Endodermal cell (in vitro differentiated cells): ENCODE results near the gene MPST. TPM values are rescaled to one million over a fixed set of nuclear protein-coding genes. Genes with fewer than 3 reads are reported as not detected.

Experiments
- DNase-seq: peaks from one replicate; pipeline ENCODE4 v3.0.0-alpha.2; 2017
- H3K27ac ChIP-seq: 2 replicates; pipeline ENCODE4 v1.5.1; 2013; ENCODE audit warnings: mild to moderate bottlenecking, low read depth, low read length, moderate library complexity
- H3K27me3 ChIP-seq: 2 replicates; pipeline ENCODE4 v1.6.1; 2013; ENCODE audit warnings: mild to moderate bottlenecking, low read length, moderate library complexity; ENCODE audit not compliant: insufficient read depth, control insufficient read depth, poor library complexity, severe bottlenecking
- H3K36me3 ChIP-seq: 2 replicates; pipeline ENCODE4 v1.7.0; 2013; ENCODE audit warnings: mild to moderate bottlenecking, low read length, moderate library complexity; ENCODE audit not compliant: control insufficient read depth, insufficient read depth
- H3K4me1 ChIP-seq: one replicate; pipeline ENCODE4 v1.7.0; 2013; ENCODE audit warnings: low read length; ENCODE audit not compliant: control insufficient read depth, insufficient read depth
- H3K4me3 ChIP-seq: 2 replicates; pipeline ENCODE4 v1.5.1; 2013; ENCODE audit warnings: mild to moderate bottlenecking, low read length, moderate library complexity
- H3K9ac ChIP-seq: 2 replicates; pipeline ENCODE4 v1.6.1; 2013; ENCODE audit warnings: mild to moderate bottlenecking, low read length, moderate library complexity; ENCODE audit not compliant: poor library complexity, severe bottlenecking; ENCODE audit errors: extremely low read depth
- H3K9me3 ChIP-seq: 2 replicates; pipeline ENCODE4 v1.6.1; 2013; ENCODE audit warnings: mild to moderate bottlenecking, low read length, moderate library complexity; ENCODE audit not compliant: control insufficient read depth
- H3K27ac Mint-ChIP-seq: 2 replicates; pipeline ENCODE4 v1.8.0; 2020; ENCODE audit warnings: mixed read lengths
- H3K27me3 Mint-ChIP-seq: 2 replicates; pipeline ENCODE4 v1.8.0; 2021; ENCODE audit warnings: mild to moderate bottlenecking, mixed read lengths; ENCODE audit not compliant: insufficient read depth
- H3K36me3 Mint-ChIP-seq: 2 replicates; pipeline ENCODE4 v1.8.0; 2020; ENCODE audit warnings: low read depth, mixed read lengths
- H3K4me1 Mint-ChIP-seq: 2 replicates; pipeline ENCODE4 v1.8.0; 2020; ENCODE audit warnings: mixed read lengths
- H3K4me3 Mint-ChIP-seq: 2 replicates; pipeline ENCODE4 v1.8.0; 2020; ENCODE audit warnings: mild to moderate bottlenecking, moderate library complexity, mixed read lengths
- H3K9me3 Mint-ChIP-seq: 2 replicates; pipeline ENCODE4 v1.8.0; 2020; ENCODE audit warnings: mild to moderate bottlenecking, mixed read lengths
- WGBS, 2 experiments: methylation state at CpG; one replicate each; pipeline versions ENCODE4 v1.1.5 to v1.1.7; 2013; ENCODE audit warnings: missing lambda C conversion rate in 2 of 2, mixed read lengths in 1 of 2; ENCODE audit not compliant: insufficient coverage in 1 of 2, insufficient read length in 1 of 2; 5-methylcytosine and 5-hydroxymethylcytosine counted together
- total RNA-seq, 2 donors: library from RNA; stranded (reverse); fragmentation: NEBNext Ultra II Directional in 1 of 2; extraction: Animal tissue kit (Norgen Biotek cat#: 25700) in 1 of 2; gene quantifications; 2 replicates in 1 of 2; 3 replicates in 1 of 2; pipeline ENCODE4 v1.2.1, GENCODE V29; 2021
- TF ChIP-seq, protein P1 (sequence below): fragments of 200-600 bp; sonication (generic); conservative IDR thresholded peaks from 2 replicates; pipeline ENCODE4 v1.5.0; 2021; ENCODE audit warnings: antibody characterized with exemption, mild to moderate bottlenecking

The MPST gene
- total RNA-seq, 2 donors from 2014 or later = 71.7 to 74.6 TPM

DNA sequence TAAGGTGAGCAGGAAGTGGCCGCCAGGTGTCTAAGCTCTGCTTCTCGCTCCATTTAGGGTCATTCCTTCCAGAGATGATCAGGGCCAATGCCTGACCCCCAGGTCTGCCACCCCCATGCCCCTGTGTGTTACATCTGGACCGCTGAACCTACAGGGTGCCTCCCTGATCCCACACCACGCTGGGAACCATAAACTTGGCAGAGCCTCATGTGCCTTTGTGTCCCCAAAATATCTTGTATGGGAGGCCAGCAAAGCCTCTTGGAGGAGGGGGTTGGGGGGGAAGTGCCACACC, 4.0 kb upstream of the MPST start:
- H3K4me3 Mint-ChIP-seq = no peak overlapping the region
- TF ChIP-seq, protein P1, sequence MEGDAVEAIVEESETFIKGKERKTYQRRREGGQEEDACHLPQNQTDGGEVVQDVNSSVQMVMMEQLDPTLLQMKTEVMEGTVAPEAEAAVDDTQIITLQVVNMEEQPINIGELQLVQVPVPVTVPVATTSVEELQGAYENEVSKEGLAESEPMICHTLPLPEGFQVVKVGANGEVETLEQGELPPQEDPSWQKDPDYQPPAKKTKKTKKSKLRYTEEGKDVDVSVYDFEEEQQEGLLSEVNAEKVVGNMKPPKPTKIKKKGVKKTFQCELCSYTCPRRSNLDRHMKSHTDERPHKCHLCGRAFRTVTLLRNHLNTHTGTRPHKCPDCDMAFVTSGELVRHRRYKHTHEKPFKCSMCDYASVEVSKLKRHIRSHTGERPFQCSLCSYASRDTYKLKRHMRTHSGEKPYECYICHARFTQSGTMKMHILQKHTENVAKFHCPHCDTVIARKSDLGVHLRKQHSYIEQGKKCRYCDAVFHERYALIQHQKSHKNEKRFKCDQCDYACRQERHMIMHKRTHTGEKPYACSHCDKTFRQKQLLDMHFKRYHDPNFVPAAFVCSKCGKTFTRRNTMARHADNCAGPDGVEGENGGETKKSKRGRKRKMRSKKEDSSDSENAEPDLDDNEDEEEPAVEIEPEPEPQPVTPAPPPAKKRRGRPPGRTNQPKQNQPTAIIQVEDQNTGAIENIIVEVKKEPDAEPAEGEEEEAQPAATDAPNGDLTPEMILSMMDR = peak; percentile 40
- Histone ChIP-seq H3K36me3 (peaks cover 18% of the 10 kb centered on the region), H3K27ac (no peak overlapping the region), H3K9me3 (no peaks in the 10 kb centered on the region), H3K27me3 (no peaks in the 10 kb centered on the region), H3K4me1 (peaks cover 11% of the 10 kb centered on the region), H3K9ac (no peak overlapping the region), H3K4me3 (no peak overlapping the region)
- peaks cover 15% of the 10 kb centered on the region for H3K4me1 Mint-ChIP-seq
- 91 to 96% methylated on average over 3 to 4 of the region's 4 CpGs for WGBS, 2 experiments
- H3K27me3 Mint-ChIP-seq = peaks cover 3% of the 10 kb centered on the region
- H3K9me3 Mint-ChIP-seq = no peaks in the 10 kb centered on the region
- DNase-seq = no peak
- H3K27ac Mint-ChIP-seq = no peak overlapping the region
- H3K36me3 Mint-ChIP-seq = peaks cover 17% of the 10 kb centered on the region

DNA sequence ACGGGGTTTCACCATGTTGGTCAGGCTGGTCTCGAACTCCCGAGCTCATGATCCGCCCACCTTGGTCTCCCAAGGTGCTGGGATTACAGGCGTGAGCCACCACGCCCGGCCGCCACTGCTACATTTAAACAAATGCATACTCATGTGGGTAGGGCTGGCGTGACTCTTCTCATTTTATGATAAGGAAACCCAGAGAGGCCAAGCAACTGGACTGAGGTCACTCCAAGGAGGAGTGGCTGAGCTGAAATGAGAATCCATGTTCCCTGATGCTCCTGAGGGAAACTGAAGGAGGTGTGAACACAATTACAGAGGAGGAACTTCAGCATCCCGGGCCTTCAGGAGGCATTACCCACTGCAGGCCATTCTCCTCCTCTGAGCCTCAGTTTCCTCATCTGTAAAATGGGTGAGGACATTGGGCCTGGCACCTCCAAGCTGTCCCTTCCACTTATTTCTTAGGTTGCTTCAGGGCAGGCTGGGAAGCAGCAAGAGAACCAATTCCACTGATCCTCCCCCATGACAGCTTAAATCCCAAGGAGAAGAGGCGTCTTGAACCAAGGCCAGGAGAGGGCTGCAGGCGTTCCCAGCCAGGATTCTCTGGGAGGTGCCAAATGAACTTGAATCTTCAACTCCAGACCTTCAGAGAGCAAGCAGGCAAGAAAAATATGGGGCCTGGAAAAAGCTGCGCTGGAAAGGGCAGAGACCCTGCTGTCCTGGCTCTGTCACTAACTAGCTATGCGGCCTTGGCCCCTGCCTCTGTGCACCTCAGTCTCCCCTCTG, 3.2 kb upstream of the MPST start:
- Mint-ChIP-seq H3K9me3 (no peaks in the 10 kb centered on the region), H3K27me3 (no peaks in the 10 kb centered on the region), H3K27ac (no peak overlapping the region), H3K4me3 (no peak overlapping the region), H3K36me3 (peaks cover 19% of the 10 kb centered on the region), H3K4me1 (peaks cover 15% of the 10 kb centered on the region)
- TF ChIP-seq, protein P1 = no peak
- WGBS, 2 experiments = 95 to 96% methylated on average over 7 to 14 of the region's 14 CpGs
- no peak overlapping the region for H3K27ac ChIP-seq
- no peak for DNase-seq
- peaks cover 18% of the 10 kb centered on the region for H3K36me3 ChIP-seq
- peaks cover 11% of the 10 kb centered on the region for H3K4me1 ChIP-seq
- no peaks in the 10 kb centered on the region for H3K9me3 ChIP-seq
- H3K4me3 ChIP-seq = no peak overlapping the region
- no peaks in the 10 kb centered on the region for H3K27me3 ChIP-seq
- no peak overlapping the region for H3K9ac ChIP-seq

DNA sequence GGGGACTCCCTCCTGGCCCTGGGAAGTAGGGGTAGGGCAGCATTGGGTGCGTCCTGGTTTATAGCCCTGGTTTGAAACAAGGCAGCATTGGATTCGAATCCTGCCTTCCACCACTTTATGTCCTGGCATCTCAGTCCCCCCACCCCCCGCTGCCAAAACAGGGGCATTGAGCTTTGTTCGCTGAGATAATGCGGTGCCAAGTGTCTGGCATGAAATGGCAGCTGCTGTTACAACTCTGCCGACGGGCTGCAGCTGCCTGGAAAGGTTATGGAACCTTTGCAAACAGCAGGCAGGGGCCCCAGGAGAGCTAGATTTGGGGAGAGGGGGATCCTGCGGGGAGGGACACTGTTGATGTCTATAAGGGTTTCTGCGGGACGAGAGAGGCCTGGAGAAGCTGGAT, 2.2 kb upstream of the MPST start:
- Mint-ChIP-seq H3K4me1 (peaks cover 15% of the 10 kb centered on the region), H3K9me3 (no peaks in the 10 kb centered on the region), H3K4me3 (peak overlapping the region; percentile 92), H3K27me3 (no peaks in the 10 kb centered on the region), H3K27ac (no peak overlapping the region), H3K36me3 (peaks cover 19% of the 10 kb centered on the region)
- Histone ChIP-seq H3K27me3 (no peaks in the 10 kb centered on the region), H3K9ac (no peak overlapping the region), H3K4me3 (no peak overlapping the region), H3K36me3 (peaks cover 18% of the 10 kb centered on the region), H3K9me3 (no peaks in the 10 kb centered on the region), H3K4me1 (peaks cover 11% of the 10 kb centered on the region), H3K27ac (no peak overlapping the region)
- WGBS, 2 experiments = 94 to 98% methylated on average over 7 to 10 of the region's 10 CpGs
- DNase-seq = no peak
- TF ChIP-seq, protein P1 = no peak
